ENCODE measurements around the gene PHYHIPL. TPM values are rescaled to one million over a fixed set of nuclear protein-coding genes. Genes with fewer than 3 reads are reported as not detected.

Gene PHYHIPL
- total RNA-seq, 1 donor from 2014 or later, result not detected

- intact Hi-C loops (cut with DNase I), result loop anchor here (1.0 to 5.0 kb wide), 4 partner anchors 122 to 382 kb away; partner anchors contain the start of gene FAM13C
- no peak for DNase-seq (ENCODE audit: missing footprints)
- no peak for ATAC-seq
Observed at GRCh38 chr10:59240582-59241183, 64.2 kb downstream of the PHYHIPL start.

- ATAC-seq, result no peak
- intact Hi-C loops (cut with DNase I), result loop anchor here (5.0 kb wide), 2 partner anchors 120 to 380 kb away; partner anchors contain the start of gene FAM13C
Observed at GRCh38 chr10:59242057-59242456, 65.6 kb downstream of the PHYHIPL start.

GRCh38 chr10:59242991-59243390, 66.5 kb downstream of the PHYHIPL start:
- ATAC-seq (no peak), DNase-seq (ENCODE audit: missing footprints) (no peak)
- intact Hi-C loops (cut with DNase I), result loop anchor here (5.0 kb wide), 2 partner anchors 119 to 379 kb away; partner anchors contain the start of gene FAM13C

More at GRCh38 chr10:59242057-59242456, 65.6 kb downstream of the PHYHIPL start:
- DNase-seq (ENCODE audit: missing footprints), result no peak

GRCh38 chr10:59243611-59244195, 67.3 kb downstream of the PHYHIPL start:
- ATAC-seq (no peak), DNase-seq (ENCODE audit: missing footprints) (no peak)
- intact Hi-C loops (cut with DNase I), result loop anchor here (5.0 kb wide), 2 partner anchors 119 to 379 kb away; partner anchors contain the start of gene FAM13C

- DNase-seq (ENCODE audit: missing footprints) (no peak), ATAC-seq (no peak)
- intact Hi-C loops (cut with DNase I), result loop anchor here (5.0 kb wide), 2 partner anchors 117 to 377 kb away; partner anchors contain the start of gene FAM13C
Observed at GRCh38 chr10:59244871-59245270, 68.4 kb downstream of the PHYHIPL start.

GRCh38 chr10:59245686-59246085, 69.2 kb downstream of the PHYHIPL start:
- DNase-seq (ENCODE audit: missing footprints) (no peak), ATAC-seq (no peak)
- intact Hi-C loops (cut with DNase I), result no loop called here

- no peak for DNase-seq (ENCODE audit: missing footprints)
- no peak for ATAC-seq
- intact Hi-C loops (cut with DNase I), result no loop called here
Observed at GRCh38 chr10:59252491-59252890, 76.0 kb downstream of the PHYHIPL start.

- DNase-seq (ENCODE audit: missing footprints) (no peak), ATAC-seq (no peak)
- intact Hi-C loops (cut with DNase I), result no loop called here
Observed at GRCh38 chr10:59255463-59255862, 79.0 kb downstream of the PHYHIPL start.

GRCh38 chr10:59257224-59257623, 80.8 kb downstream of the PHYHIPL start:
- intact Hi-C loops (cut with DNase I), result no loop called here
- DNase-seq (ENCODE audit: missing footprints) (no peak), ATAC-seq (no peak)

- ATAC-seq (no peak), DNase-seq (ENCODE audit: missing footprints) (no peak)
Observed at GRCh38 chr10:59258890-59259289, 82.4 kb downstream of the PHYHIPL start.

GRCh38 chr10:59265141-59265540, 88.7 kb downstream of the PHYHIPL start:
- ATAC-seq (no peak), DNase-seq (ENCODE audit: missing footprints) (no peak)
- intact Hi-C loops (cut with DNase I), result no loop called here

More at GRCh38 chr10:59258890-59259289, 82.4 kb downstream of the PHYHIPL start:
- intact Hi-C loops (cut with DNase I), result no loop called here

- ATAC-seq (no peak), DNase-seq (ENCODE audit: missing footprints) (no peak)
- intact Hi-C loops (cut with DNase I), result no loop called here
Observed at GRCh38 chr10:59266321-59266720, 89.9 kb downstream of the PHYHIPL start.

GRCh38 chr10:59268460-59268859, 92.0 kb downstream of the PHYHIPL start:
- DNase-seq (ENCODE audit: missing footprints) (no peak), ATAC-seq (no peak)
- intact Hi-C loops (cut with DNase I), result no loop called here

- no peak for ATAC-seq
- no peak for DNase-seq (ENCODE audit: missing footprints)
- intact Hi-C loops (cut with DNase I), result no loop called here
Observed at GRCh38 chr10:59269651-59270050, 93.2 kb downstream of the PHYHIPL start.

- ATAC-seq (no peak), DNase-seq (ENCODE audit: missing footprints) (no peak)
- intact Hi-C loops (cut with DNase I), result no loop called here
Observed at GRCh38 chr10:59270492-59270891, 94.0 kb downstream of the PHYHIPL start.

- intact Hi-C loops (cut with DNase I), result no loop called here
- DNase-seq (ENCODE audit: missing footprints), result no peak
- no peak for ATAC-seq
Observed at GRCh38 chr10:59271160-59271559, 94.7 kb downstream of the PHYHIPL start.

GRCh38 chr10:59272061-59272460, 95.6 kb downstream of the PHYHIPL start:
- no peak for ATAC-seq

GRCh38 chr10:59273445-59273844, 97.0 kb downstream of the PHYHIPL start:
- intact Hi-C loops (cut with DNase I), result no loop called here
- ATAC-seq, result no peak
- no peak for DNase-seq (ENCODE audit: missing footprints)

More at GRCh38 chr10:59272061-59272460, 95.6 kb downstream of the PHYHIPL start:
- no peak for DNase-seq (ENCODE audit: missing footprints)
- intact Hi-C loops (cut with DNase I), result no loop called here

GRCh38 chr10:59276133-59276532, 99.7 kb downstream of the PHYHIPL start:
- intact Hi-C loops (cut with DNase I), result no loop called here
- DNase-seq (ENCODE audit: missing footprints) (no peak), ATAC-seq (no peak)

- ATAC-seq (no peak), DNase-seq (ENCODE audit: missing footprints) (no peak)
- intact Hi-C loops (cut with DNase I), result no loop called here
Observed at GRCh38 chr10:59276919-59277318, 100.5 kb downstream of the PHYHIPL start.
